ENCODE measurements around the gene POU3F3.

Gene POU3F3

GRCh38 chr2:104878863-104879512, 25.1 kb downstream of the POU3F3 start:
- DNase-seq: no peak

DNA sequence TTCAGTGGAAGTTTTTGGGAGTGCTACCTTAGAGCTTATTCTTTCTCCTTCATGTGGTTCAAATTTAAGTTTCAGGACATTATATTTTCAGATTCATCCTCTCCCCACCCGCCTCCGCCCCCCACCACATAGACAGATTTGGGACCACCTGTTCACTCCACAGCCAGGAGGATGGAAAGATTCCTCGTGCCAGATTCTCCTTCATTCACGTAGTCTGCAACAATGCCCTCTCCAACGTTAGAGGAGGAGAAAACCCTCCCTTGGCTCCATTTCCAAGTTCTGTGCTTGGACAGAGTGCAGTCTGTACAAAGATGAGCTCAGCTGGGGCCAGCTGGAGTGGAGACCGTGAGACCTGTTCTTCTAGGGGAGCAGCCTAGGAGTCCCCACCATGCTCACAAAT, 26.2 kb downstream of the POU3F3 start:
- no peak for DNase-seq

DNA sequence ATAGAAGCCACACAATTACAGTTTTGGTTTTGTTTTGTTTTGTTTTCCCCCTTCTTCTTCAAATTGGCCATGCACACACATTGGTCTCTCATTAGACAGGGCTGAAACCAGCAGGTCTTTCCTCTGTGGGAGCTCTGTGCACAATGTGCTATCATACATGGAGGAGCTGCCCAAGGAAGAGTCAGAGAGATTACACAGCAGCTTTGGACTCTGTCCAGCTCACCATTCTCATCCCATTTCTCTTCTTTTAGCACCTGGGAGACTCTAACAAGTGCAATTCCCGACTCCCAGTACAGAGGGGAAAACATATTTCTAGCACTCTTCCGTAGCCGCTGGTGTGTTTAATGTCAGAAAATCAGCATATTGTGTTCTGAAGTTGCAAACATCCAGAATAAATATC, 29.4 kb downstream of the POU3F3 start:
- DNase-seq: no peak

GRCh38 chr2:104885119-104885782, 31.3 kb downstream of the POU3F3 start:
- no peak for DNase-seq

DNA sequence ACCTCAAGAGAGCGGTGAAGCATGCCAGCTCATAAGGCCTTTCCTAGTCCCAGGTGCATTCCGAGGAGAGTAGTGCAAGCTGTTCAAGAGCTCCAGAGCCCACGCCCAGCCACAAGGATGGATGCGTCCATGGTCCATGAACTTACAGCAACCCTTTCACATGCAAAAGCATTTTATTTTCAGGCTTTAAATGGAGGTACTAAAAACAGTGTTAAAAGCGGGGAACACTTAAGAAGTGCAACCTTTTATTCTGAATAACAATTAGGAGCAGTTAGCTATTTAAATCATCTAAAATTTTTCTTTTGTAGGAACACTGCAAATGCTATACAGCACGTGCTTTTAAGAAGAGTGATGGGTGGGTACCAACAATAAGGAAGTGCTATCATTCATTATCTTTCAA, 33.8 kb downstream of the POU3F3 start:
- DNase-seq: no peak

DNA sequence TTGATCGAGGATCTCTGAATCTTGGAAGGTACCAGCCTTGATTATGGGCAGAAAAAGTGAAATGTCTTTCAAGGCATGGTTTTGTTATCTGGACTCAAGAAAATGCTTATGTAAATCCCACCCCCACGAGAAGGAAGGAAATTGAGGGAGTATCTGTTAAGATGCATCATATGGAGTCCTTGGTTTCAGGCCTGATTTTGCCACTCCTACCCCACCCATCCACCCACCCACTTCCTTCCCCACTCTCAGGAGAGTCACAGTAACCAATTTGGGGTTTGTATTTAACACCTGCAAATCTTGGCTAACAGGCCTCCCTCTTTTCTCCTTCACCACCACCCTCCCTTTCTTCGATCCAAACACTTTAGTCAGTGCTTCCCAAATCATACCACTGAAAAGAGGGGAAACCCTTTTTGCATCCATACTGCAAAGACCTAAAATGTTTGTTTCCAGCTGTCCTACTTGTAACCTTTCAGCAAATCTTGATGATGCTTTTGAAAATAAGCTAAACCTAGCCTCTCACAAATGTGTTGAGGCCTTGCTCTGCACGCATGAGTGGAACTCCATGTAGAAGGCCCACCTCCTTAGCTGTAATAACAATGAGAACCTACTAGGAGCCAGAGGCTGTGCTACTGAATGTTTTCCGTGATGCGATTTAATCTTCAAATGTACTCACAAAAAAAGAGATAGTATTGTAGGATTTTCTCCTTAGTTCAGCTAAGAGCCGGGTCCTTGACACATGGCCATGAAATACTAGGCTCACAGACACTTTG, 34.8 kb downstream of the POU3F3 start:
- DNase-seq: peak; percentile 15

- peak; percentile 27 for DNase-seq
Observed at GRCh38 chr2:104889291-104889959, 35.5 kb downstream of the POU3F3 start.

DNA sequence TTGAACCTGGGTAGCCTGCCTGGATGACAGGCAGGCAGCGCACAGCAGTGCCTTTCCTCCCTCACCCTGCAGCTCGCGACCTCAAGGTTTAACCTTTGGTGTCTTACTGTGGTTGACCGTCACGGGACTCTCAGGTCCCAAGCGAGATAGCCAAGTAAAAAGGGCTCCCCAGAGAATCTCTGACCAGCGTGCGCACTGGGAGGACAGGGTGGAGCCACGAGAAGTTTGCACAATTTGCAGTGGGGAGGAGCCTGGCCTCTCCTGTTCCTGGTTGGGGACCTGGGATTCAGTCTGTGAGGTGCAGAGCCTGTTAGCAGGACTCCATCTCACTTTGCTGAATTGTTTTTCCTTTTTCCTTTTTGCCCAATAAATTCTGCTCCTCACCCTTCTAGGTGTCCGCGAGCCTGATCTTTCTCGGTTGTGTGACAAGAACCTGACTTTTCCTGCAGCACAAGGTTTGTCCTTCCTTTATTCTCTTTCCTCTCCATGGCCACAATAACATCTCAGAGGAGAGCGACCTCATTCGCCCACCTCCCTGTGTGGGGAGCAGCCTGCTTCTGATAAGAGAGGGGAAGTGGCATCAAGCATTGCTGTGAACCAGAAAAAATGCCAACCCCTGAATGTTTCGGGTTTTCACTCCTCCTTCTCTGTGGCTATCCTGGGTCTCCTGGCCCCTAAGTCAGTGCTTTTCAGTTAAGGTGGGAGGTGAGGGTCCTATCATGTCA, 36.2 kb downstream of the POU3F3 start:
- DNase-seq: no peak

GRCh38 chr2:104890685-104891069, 36.8 kb downstream of the POU3F3 start:
- DNase-seq: no peak

GRCh38 chr2:104891145-104891544, 37.2 kb downstream of the POU3F3 start:
- DNase-seq: no peak

- peak; percentile 34 for DNase-seq
Observed at GRCh38 chr2:104896446-104896845, 42.5 kb downstream of the POU3F3 start.

- DNase-seq: no peak
Observed at GRCh38 chr2:104897515-104898184, 43.7 kb downstream of the POU3F3 start.

DNA sequence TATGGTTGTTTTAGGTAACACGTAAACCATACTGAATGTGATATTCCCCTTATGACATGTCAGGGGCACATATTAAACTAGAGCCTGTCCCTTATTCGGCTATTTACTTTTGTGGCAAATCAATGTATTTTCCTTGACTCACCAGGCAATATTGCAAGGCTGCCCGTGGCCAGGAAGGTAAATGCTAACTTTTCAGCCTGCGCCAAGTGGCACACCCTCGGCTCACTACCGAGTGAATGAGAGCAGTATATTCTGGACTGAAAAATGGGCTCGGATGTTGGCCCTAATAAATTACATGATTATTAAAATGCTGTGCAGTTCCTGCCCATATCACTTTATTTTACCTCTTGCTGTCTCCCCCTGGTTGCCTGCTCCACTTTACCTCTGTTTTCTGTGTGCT, 46.7 kb downstream of the POU3F3 start:
- no peak for DNase-seq

GRCh38 chr2:104901037-104901881, 47.3 kb downstream of the POU3F3 start:
- no peak for DNase-seq

DNA sequence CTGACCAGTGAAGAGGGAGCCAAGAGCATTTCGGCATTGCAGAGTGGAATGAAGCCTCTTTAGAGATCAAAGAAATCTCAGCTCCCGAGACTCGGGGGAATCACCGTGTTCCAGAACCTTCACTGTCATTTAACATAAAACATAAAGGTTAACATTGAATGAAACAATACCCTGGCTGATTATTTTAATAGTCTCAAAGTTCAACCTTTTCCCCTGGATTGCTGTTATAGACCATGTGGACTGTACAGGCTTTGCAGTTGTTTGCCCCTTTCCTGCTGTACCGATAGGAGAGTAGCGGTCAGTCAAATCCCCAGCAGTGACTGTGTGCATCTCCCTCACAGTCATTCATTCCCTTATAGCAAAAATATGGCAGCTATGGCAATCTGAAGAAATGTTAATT, 48.4 kb downstream of the POU3F3 start:
- DNase-seq: no peak

Data from right forelimb (tissue), 1 donor.